ENCODE measurements around the gene ZSWIM1. TPM values are rescaled to one million over a fixed set of nuclear protein-coding genes. Genes with fewer than 3 reads are reported as not detected.

The ZSWIM1 gene
- total and polyA plus RNA-seq, 2 of the 13 experiments (the other 11 are each of a cell fraction or from before 2014, with no cell fraction given), result 9.5 to 11.7 TPM

DNA sequence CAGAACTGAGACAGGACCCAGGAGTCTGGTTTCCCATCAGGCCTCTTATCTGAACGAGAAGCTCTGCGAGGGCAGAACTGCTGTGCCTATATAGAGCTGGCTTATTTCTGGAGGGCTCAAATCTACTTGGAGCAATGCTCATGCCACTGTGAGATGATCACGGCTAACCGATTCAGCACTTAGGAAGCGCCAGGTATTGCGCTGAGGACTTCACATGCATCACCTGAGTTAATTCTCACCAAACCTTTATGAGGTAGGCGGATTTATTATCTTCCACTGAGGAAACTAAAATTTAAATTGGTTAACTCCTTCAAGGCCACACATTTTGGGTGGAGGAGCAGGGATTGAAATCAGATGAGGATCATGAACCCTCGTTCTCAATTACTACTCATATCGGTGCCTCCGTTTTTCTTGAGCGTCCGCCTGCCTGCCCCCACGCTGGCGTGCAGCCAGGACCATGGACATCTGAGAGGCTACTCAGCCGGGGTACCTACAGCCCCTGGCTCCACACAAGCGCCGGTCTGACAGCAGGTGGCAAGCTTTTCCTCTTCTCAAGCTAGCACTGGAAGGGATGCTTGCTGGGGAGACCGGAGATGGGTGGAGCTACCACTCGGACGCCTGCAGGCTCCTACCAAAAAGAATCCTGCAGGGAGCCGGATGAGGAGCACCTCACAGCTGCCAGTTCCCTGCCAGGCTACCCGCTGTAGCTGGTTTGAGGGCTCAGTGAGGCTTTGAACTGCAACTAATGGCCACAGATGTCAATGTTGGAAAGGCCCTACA lies 52.4 kb downstream of the ZSWIM1 start (continued):
- TF ChIP-seq ZBED4 (CRISPR knock-in tag; IDR thresholded peaks at IDR 0.05; ENCODE audit: borderline replicate concordance), result peak; percentile 40; the same call in 1 of the 2 replicates
- no peak for TF ChIP-seq ZNF335 (CRISPR knock-in tag; IDR thresholded peaks at IDR 0.05)
- TF ChIP-seq ZNF441 (CRISPR knock-in tag; IDR thresholded peaks at IDR 0.05; ENCODE audit: borderline replicate concordance), result 0 out of 2 replicates have a peak, but pooled peaks have one; percentile 37
- TF ChIP-seq, protein P1, sequence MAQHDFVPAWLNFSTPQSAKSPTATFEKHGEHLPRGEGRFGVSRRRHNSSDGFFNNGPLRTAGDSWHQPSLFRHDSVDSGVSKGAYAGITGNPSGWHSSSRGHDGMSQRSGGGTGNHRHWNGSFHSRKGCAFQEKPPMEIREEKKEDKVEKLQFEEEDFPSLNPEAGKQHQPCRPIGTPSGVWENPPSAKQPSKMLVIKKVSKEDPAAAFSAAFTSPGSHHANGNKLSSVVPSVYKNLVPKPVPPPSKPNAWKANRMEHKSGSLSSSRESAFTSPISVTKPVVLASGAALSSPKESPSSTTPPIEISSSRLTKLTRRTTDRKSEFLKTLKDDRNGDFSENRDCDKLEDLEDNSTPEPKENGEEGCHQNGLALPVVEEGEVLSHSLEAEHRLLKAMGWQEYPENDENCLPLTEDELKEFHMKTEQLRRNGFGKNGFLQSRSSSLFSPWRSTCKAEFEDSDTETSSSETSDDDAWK (CRISPR knock-in tag; IDR thresholded peaks at IDR 0.05), result no peak
- TF ChIP-seq TOPORS (CRISPR knock-in tag; IDR thresholded peaks at IDR 0.05), result no peak
- TF ChIP-seq, protein P2, sequence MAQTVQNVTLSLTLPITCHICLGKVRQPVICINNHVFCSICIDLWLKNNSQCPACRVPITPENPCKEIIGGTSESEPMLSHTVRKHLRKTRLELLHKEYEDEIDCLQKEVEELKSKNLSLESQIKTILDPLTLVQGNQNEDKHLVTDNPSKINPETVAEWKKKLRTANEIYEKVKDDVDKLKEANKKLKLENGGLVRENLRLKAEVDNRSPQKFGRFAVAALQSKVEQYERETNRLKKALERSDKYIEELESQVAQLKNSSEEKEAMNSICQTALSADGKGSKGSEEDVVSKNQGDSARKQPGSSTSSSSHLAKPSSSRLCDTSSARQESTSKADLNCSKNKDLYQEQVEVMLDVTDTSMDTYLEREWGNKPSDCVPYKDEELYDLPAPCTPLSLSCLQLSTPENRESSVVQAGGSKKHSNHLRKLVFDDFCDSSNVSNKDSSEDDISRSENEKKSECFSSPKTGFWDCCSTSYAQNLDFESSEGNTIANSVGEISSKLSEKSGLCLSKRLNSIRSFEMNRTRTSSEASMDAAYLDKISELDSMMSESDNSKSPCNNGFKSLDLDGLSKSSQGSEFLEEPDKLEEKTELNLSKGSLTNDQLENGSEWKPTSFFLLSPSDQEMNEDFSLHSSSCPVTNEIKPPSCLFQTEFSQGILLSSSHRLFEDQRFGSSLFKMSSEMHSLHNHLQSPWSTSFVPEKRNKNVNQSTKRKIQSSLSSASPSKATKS (CRISPR knock-in tag; IDR thresholded peaks at IDR 0.05), result no peak
- TF ChIP-seq, protein P3, sequence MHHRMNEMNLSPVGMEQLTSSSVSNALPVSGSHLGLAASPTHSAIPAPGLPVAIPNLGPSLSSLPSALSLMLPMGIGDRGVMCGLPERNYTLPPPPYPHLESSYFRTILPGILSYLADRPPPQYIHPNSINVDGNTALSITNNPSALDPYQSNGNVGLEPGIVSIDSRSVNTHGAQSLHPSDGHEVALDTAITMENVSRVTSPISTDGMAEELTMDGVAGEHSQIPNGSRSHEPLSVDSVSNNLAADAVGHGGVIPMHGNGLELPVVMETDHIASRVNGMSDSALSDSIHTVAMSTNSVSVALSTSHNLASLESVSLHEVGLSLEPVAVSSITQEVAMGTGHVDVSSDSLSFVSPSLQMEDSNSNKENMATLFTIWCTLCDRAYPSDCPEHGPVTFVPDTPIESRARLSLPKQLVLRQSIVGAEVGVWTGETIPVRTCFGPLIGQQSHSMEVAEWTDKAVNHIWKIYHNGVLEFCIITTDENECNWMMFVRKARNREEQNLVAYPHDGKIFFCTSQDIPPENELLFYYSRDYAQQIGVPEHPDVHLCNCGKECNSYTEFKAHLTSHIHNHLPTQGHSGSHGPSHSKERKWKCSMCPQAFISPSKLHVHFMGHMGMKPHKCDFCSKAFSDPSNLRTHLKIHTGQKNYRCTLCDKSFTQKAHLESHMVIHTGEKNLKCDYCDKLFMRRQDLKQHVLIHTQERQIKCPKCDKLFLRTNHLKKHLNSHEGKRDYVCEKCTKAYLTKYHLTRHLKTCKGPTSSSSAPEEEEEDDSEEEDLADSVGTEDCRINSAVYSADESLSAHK (CRISPR knock-in tag; IDR thresholded peaks at IDR 0.05; ENCODE audit: borderline replicate concordance), result no peak
